Osteoblast (primary cell): Measurements from ENCODE around the gene SMG1. TPM values are rescaled to one million over a fixed set of nuclear protein-coding genes. Genes with fewer than 3 reads are reported as not detected.

Source experiments
- DNase-seq: peaks from one replicate; pipeline ENCODE4 v3.0.0; 2011; ENCODE audit warnings: low spot score, mixed read lengths; ENCODE audit not compliant: insufficient read length; ENCODE audit errors: missing footprints
- H2AFZ ChIP-seq: 2 replicates; pipeline ENCODE4 v1.6.0; 2011; ENCODE audit warnings: mild to moderate bottlenecking, low read length
- H3K27ac ChIP-seq: 2 replicates; pipeline ENCODE4 v1.5.1; 2011; ENCODE audit warnings: mild to moderate bottlenecking, low read depth, low read length, moderate library complexity
- H3K27me3 ChIP-seq: 2 replicates; pipeline ENCODE4 v1.6.0; 2012; ENCODE audit warnings: mild to moderate bottlenecking, control low read depth, inconsistent platforms, low read length, moderate library complexity; ENCODE audit not compliant: insufficient read depth
- H3K36me3 ChIP-seq: 2 replicates; pipeline ENCODE4 v1.5.1; 2011; ENCODE audit warnings: mild to moderate bottlenecking, low read length, control low read depth, moderate library complexity; ENCODE audit not compliant: insufficient read depth
- H3K4me1 ChIP-seq: 2 replicates; pipeline ENCODE4 v1.5.1; 2011; ENCODE audit warnings: mild to moderate bottlenecking, low read length, control low read depth, moderate library complexity; ENCODE audit not compliant: insufficient read depth
- H3K4me2 ChIP-seq: 2 replicates; pipeline ENCODE4 v1.6.0; 2011; ENCODE audit warnings: mild to moderate bottlenecking, low read length; ENCODE audit not compliant: insufficient read depth
- H3K4me3 ChIP-seq: fragments of 200-600 bp; sonication (generic); 3 replicates; pipeline ENCODE4 v1.5.1; 2012; ENCODE audit warnings: mild to moderate bottlenecking, low read length, inconsistent platforms; ENCODE audit not compliant: insufficient read depth
- H3K79me2 ChIP-seq: 2 replicates; pipeline ENCODE4 v1.6.0; 2012; ENCODE audit warnings: mild to moderate bottlenecking, low read length, control low read depth, inconsistent platforms; ENCODE audit not compliant: insufficient read depth
- H3K9me3 ChIP-seq: 2 replicates; pipeline ENCODE4 v1.5.1; 2011; ENCODE audit warnings: low read depth, low read length, control low read depth
- H4K20me1 ChIP-seq: 2 replicates; pipeline ENCODE4 v1.6.0; 2012; ENCODE audit warnings: mild to moderate bottlenecking, low read length, control low read depth; ENCODE audit not compliant: insufficient read depth
- CTCF ChIP-seq: IDR thresholded peaks from 2 replicates; pipeline ENCODE4 v1.5.1; 2011; ENCODE audit warnings: mild to moderate bottlenecking, low read depth, low read length, moderate library complexity; ENCODE audit errors: extremely low read depth
- total RNA-seq: library from RNA; depleted of rRNA; stranded (reverse); fragments of >200 nt; gene quantifications from 2 replicates; pipeline ENCODE4 v1.2.3, GENCODE V29; 2012

The SMG1 gene
- total RNA-seq, 1 donor, result 101 TPM

- Histone ChIP-seq H3K36me3 (peaks cover 85% of the 10 kb centered on the region), H3K4me3 (no peak overlapping the region), H2AFZ (no peak overlapping the region), H3K4me1 (no peaks in the 10 kb centered on the region), H4K20me1 (no peaks in the 10 kb centered on the region), H3K79me2 (peaks cover 2% of the 10 kb centered on the region), H3K27ac (no peak overlapping the region), H3K4me2 (no peak overlapping the region), H3K27me3 (no peaks in the 10 kb centered on the region), H3K9me3 (no peaks in the 10 kb centered on the region)
- DNase-seq, result no peak
- TF ChIP-seq CTCF, result no peak
Measured at GRCh38 chr16:18836702-18837101, 89.5 kb downstream of the SMG1 start.

GRCh38 chr16:18834864-18835263 lies 91.3 kb downstream of the SMG1 start:
- no peaks in the 10 kb centered on the region for H3K4me1 ChIP-seq
- no peak for TF ChIP-seq CTCF
- no peak overlapping the region for H3K4me3 ChIP-seq
- H4K20me1 ChIP-seq, result no peaks in the 10 kb centered on the region
- H3K4me2 ChIP-seq, result no peak overlapping the region
- no peak overlapping the region for H3K27ac ChIP-seq
- H3K79me2 ChIP-seq, result no peaks in the 10 kb centered on the region
- no peaks in the 10 kb centered on the region for H3K27me3 ChIP-seq
- DNase-seq, result no peak
- peaks cover 92% of the 10 kb centered on the region for H3K36me3 ChIP-seq
- no peaks in the 10 kb centered on the region for H3K9me3 ChIP-seq
- no peak overlapping the region for H2AFZ ChIP-seq

GRCh38 chr16:18833707-18834505 lies 92.3 kb downstream of the SMG1 start:
- Histone ChIP-seq H3K79me2 (no peaks in the 10 kb centered on the region), H3K4me2 (no peak overlapping the region), H3K9me3 (no peaks in the 10 kb centered on the region), H2AFZ (no peak overlapping the region), H3K4me1 (no peaks in the 10 kb centered on the region), H4K20me1 (no peaks in the 10 kb centered on the region), H3K27ac (no peak overlapping the region), H3K36me3 (peaks cover 92% of the 10 kb centered on the region), H3K27me3 (no peaks in the 10 kb centered on the region), H3K4me3 (no peak overlapping the region)
- no peak for DNase-seq
- no peak for TF ChIP-seq CTCF

- TF ChIP-seq CTCF, result no peak
- Histone ChIP-seq H3K4me3 (no peak overlapping the region), H3K27ac (no peak overlapping the region), H3K4me2 (no peak overlapping the region), H3K9me3 (no peaks in the 10 kb centered on the region), H3K36me3 (peaks cover 89% of the 10 kb centered on the region), H3K79me2 (no peaks in the 10 kb centered on the region), H2AFZ (no peak overlapping the region), H4K20me1 (no peaks in the 10 kb centered on the region), H3K27me3 (no peaks in the 10 kb centered on the region), H3K4me1 (no peaks in the 10 kb centered on the region)
- DNase-seq, result peak; percentile 36
Measured at GRCh38 chr16:18832613-18833012, 93.6 kb downstream of the SMG1 start.
